Measurements from ENCODE around the gene LASP1NB.

Gene LASP1NB

DNA sequence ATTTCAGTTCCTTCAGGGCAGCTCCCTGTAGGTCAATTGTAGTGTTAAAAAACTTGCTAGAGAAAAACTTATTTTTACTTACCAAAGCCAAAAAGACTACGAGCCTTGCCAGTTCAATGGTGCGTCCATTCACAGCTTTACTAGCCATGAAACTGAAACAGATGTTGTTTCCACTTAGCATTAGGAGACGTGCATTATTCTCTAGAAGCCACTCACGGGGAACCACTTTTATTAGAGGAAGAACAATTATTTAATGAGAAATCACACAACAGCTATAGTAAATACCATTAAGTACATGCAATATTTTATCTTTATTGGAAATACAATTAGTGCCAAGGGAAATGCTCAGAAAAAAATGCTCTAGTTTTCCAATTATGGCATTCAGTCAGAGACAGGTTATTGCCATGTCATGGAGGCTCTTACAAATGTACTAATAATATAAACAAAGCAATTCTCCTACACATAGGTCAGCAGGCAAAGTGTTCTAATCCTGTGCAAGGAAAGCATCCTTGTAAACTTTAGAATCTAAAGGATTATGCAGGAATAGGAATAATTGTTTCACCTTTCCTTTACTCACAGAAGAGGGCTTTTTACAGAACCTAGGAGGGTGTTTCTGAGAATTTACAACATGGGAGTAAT is 17.4 kb downstream of the LASP1NB start:
- Histone ChIP-seq H2BK20ac (ENCODE audit: low read length) (no peak overlapping the region), H3K56ac (replicated peaks; ENCODE audit: insufficient read length, low read depth, low read length) (no peak overlapping the region), H2AFZ (ENCODE audit: low read length) (no peak overlapping the region), H2BK15ac (ENCODE audit: low read length) (no peak overlapping the region), H4K20me1 (replicated peaks in 1 of 2; ENCODE audit: control insufficient read depth in 1 of 2, insufficient read depth in 2 of 2, low read length in 2 of 2) (no peaks in the 10 kb centered on the region), H4K5ac (ENCODE audit: insufficient read length, low read depth, low read length) (no peak overlapping the region), H3K36me3 (ENCODE audit: control insufficient read depth in 2 of 4, insufficient read depth in 4 of 4, low read length in 3 of 4) (no peaks in the 10 kb centered on the region), H3K9ac (replicated peaks in 1 of 4; ENCODE audit: extremely low read depth in 1 of 4, low read depth in 3 of 4, low read length in 3 of 4) (no peak overlapping the region), H3K14ac (ENCODE audit: insufficient read length) (no peak overlapping the region), H3K79me1 (ENCODE audit: low read depth, low read length) (no peaks in the 10 kb centered on the region), H4K8ac (ENCODE audit: extremely low read depth, insufficient read depth, low read length) (no peak overlapping the region), H3K18ac (ENCODE audit: extremely low read depth, low read length) (no peak overlapping the region), H2BK120ac (replicated peaks; ENCODE audit: low read depth, low read length) (no peak overlapping the region), H3K27me3 (replicated peaks in 1 of 4; ENCODE audit: control insufficient read depth in 3 of 4, extremely low read depth in 1 of 4, insufficient read depth in 3 of 4, low read length in 3 of 4) (no peaks in the 10 kb centered on the region), H3K9me3 (ENCODE audit: insufficient read depth in 2 of 2, low read depth in 1 of 2, low read length in 1 of 2) (no peaks in the 10 kb centered on the region), H3K23me2 (ENCODE audit: low read depth, low read length) (no peaks in the 10 kb centered on the region), H2AK5ac (ENCODE audit: low read depth, low read length) (no peak overlapping the region), H3K27ac (ENCODE audit: low read depth, low read length) (no peak overlapping the region), H3K79me2 (ENCODE audit: control insufficient read depth in 1 of 2, insufficient read depth in 2 of 2, low read length in 2 of 2) (no peaks in the 10 kb centered on the region), H3K4ac (replicated peaks; ENCODE audit: insufficient read length, low read depth, low read length) (no peak overlapping the region), H2BK12ac (ENCODE audit: low read depth, low read length) (no peak overlapping the region), H3K4me1 (replicated peaks in 1 of 4; ENCODE audit: control insufficient read depth in 3 of 4, insufficient read depth in 4 of 4, low read length in 3 of 4) (no peaks in the 10 kb centered on the region), H2BK5ac (ENCODE audit: low read depth, low read length) (no peak overlapping the region), H3K23ac (ENCODE audit: insufficient read length) (no peak overlapping the region), H3K4me2 (ENCODE audit: insufficient read depth in 1 of 2, low read depth in 2 of 2, low read length in 2 of 2) (no peak overlapping the region), H3K4me3 (ENCODE audit: extremely low read depth in 1 of 4, insufficient read depth in 2 of 4, low read depth in 3 of 4, low read length in 4 of 4) (no peak overlapping the region), H4K91ac (replicated peaks; ENCODE audit: insufficient read length, low read length) (no peak overlapping the region)
- DNase-seq (ENCODE audit: low read depth in 1 of 2, low spot score in 2 of 2) (no peak), FAIRE-seq (no peak)
- POLR2A ChIA-PET (ENCODE audit: partially characterized antibody), result no interaction called here
- WGBS, 2 experiments (ENCODE audit: extremely low coverage in 1 of 2, insufficient coverage in 1 of 2, insufficient read length in 1 of 2, insufficient replicate concordance in 2 of 2, low coverage in 1 of 2, low lambda C conversion rate in 2 of 2, missing lambda C conversion rate in 1 of 2), result 86% methylated on average over 4 of the region's 4 CpGs; no CpG with 5 or more reads in 1 of the 2 experiments
- CTCF ChIA-PET (ENCODE audit: partially characterized antibody), result interaction anchor here (0.9 to 4.5 kb wide), 2 partner anchors 18 to 71 kb away, joined by 3 to 22 read pairs; partner anchors contain the start of gene LASP1NB
- TF ChIP-seq RFX5 (IDR thresholded peaks at IDR 0.05; ENCODE audit: borderline replicate concordance, low read depth, low read length) (no peak), CEBPB (IDR thresholded peaks at IDR 0.05; ENCODE audit: low read depth, low read length) (no peak)
